GM12874 (cell line): Measurements from ENCODE around the gene SND1.

Source experiments
- TF ChIP-seq, protein P1 (sequence below): IDR thresholded peaks from 2 replicates; pipeline ENCODE4 v1.5.1; 2011; ENCODE audit warnings: low read depth, mild to moderate bottlenecking, control low read depth, low read length, moderate library complexity; ENCODE audit not compliant: insufficient read depth

The SND1 gene

DNA sequence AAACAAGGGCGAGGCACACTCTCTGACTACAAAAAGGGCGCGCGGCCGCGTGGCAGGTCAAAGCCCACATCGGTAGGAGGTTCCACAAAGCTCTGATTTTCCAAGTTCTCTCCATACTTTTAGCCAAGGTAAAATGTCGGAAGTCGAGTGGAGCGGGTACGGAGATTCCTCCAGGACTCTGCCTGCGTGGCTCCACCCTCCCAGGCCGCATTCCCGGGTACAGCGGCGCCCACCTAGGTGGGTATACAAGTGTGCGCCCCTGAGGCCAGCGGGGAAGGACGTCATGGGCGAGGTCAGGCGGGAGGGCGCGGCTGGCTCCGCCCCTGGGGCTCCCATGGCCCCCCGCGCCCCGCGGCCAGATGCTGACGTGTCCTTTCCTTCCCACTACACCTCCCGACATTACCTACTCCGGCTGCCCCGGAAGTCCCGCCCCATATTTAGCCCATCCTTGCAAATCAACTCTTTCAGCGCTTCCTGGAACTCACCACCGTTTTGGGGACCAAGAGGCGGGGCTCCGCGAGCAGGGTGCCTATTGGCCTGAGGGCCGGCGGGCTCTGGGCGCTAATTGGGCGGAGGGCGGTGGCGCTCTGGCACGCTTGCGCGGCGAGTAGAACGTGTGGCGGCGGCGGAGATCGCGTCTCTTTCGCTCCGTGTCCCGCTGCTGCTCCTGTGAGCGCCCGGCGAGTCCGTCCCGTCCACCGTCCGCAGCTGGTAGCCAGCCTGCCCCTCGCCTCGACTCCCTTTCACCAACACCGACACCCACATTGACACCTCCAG, at the start of gene SND1:
Gene SND1 (plus strand): TSS at position 639 of the 777 bp plus-strand sequence. CDS start 180 bp downstream, outside the sequence.
- TF ChIP-seq, protein P1, sequence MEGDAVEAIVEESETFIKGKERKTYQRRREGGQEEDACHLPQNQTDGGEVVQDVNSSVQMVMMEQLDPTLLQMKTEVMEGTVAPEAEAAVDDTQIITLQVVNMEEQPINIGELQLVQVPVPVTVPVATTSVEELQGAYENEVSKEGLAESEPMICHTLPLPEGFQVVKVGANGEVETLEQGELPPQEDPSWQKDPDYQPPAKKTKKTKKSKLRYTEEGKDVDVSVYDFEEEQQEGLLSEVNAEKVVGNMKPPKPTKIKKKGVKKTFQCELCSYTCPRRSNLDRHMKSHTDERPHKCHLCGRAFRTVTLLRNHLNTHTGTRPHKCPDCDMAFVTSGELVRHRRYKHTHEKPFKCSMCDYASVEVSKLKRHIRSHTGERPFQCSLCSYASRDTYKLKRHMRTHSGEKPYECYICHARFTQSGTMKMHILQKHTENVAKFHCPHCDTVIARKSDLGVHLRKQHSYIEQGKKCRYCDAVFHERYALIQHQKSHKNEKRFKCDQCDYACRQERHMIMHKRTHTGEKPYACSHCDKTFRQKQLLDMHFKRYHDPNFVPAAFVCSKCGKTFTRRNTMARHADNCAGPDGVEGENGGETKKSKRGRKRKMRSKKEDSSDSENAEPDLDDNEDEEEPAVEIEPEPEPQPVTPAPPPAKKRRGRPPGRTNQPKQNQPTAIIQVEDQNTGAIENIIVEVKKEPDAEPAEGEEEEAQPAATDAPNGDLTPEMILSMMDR = no peak

DNA sequence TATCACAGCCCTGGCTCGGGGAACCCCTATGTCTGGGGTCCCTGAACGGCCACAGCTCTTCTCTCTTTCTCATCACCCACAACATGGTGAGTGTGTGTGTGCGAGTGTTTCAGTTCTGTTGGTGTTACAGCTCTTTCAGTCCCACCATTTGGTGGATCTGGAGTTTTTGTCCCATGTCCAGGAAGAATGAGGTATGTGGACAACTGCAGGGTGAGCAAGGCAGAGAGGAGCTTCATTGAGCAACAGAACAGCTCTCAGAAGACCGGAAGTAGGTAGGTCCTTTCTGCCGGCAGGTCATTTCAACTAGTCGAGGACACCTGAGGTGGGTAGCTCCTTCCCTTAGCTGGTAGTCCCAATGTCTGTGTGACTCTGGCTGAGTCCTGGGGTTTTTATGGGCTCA, 43.5 kb upstream of the SND1 start:
- TF ChIP-seq, protein P1 = no peak

DNA sequence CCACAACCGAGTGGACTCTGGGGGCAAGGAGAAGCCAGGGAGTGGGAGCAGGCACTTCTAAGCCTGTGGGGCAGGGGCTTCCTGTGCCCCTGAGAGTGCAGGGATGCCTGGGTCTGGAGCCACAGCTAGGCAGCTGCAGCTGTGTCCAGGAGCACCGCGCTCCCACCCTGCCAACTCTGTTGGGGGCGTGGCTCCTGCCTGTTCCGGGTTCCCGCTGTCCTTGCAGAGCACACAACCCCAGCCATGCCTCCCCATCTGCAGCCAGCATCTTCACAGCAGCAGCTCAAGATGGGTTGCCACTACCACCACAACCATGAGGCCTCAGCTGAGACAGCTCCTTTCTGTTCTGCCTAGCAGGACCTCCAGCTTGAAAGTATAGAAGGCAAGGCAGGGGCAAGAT, 42.7 kb upstream of the SND1 start:
- TF ChIP-seq, protein P1 = no peak

DNA sequence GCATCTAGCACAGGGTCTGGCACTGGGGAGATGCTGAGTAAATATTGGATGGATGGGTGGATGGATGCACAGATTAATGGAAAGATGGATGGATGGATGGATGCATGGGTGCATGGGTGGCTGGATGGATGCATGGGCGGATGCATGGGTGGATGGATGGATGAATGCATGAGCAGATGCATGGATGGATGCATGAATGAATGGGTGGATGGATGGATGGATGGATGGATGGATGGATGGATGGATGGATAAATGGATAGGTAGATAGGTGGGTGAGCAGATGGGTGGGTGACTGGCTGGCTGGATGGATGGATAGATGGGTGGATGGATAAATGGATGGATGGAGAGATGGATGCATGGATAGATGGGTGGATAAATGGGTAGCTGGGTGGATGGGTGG, 39.7 kb upstream of the SND1 start:
- TF ChIP-seq, protein P1 = no peak

DNA sequence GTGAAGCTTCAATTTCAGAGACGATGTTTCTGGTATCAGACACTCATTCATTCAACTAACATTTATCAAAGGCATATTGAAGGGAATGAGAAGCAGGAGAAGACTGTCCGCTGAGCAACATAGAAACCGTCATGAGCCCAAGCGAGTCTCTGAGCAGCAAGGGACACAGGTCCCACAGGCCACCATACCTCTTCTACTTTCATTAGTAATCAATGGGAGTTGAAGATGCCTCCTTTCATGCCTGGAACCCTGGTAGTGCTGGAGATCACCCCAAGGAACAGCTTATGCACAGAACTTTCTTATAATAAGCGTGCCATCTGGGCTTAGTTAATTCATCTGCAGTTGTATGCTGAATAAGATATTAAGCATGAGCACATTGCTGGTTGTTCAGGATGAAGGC, 35.3 kb upstream of the SND1 start:
- TF ChIP-seq, protein P1 = no peak

DNA sequence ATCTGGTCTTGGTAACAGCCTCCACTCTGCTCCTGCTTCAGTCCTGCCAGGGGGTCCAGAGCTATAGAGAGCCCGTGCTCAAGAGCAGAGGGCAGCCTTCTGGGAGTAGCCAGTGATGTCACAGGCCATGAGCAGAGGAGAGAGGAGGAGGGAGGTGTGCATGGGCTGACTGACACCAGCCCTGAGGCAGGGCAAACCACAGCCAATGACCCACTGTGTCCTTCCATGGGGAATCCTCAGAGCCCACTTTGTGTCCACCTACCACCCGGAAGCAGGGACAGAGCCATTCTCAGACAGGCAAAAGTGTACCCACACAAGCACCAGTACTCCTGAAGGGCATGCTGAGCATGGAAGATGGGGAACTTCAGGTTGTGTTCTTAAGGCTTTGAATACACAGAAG, 34.0 kb upstream of the SND1 start, which contains the start of gene PAX4:
Gene PAX4 (minus strand): TSS at position 101 of the 400 bp plus-strand sequence. CDS start 2,214 bp downstream, outside the sequence.
- TF ChIP-seq, protein P1 = no peak

DNA sequence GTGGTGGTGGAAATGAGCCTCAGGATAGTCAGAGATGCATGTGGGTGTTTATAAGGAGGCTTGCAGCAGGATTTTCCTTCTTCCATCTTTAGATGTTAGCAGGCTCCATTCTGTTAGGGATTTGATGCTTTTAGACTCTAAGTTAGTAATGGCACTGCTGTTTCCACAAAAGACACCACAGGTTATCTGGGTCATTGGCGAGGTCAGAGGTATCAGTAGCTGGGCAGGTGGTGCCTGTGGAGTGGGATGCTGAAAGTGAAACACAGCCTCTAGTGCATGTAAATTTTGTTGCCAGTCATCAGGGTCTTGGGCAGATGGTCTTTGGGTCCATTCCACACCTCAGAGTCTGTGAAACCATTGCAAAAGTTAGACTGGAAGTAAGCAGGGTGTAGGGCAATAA, 33.2 kb upstream of the SND1 start:
- TF ChIP-seq, protein P1 = no peak
